ENCODE data around the gene NKAIN1.
"Not testable (repeated sequence)": the region's sequence is repeated elsewhere in the genome, so short reads cannot be mapped to it uniquely, and the experiment has no call there.

Gene NKAIN1

DNA sequence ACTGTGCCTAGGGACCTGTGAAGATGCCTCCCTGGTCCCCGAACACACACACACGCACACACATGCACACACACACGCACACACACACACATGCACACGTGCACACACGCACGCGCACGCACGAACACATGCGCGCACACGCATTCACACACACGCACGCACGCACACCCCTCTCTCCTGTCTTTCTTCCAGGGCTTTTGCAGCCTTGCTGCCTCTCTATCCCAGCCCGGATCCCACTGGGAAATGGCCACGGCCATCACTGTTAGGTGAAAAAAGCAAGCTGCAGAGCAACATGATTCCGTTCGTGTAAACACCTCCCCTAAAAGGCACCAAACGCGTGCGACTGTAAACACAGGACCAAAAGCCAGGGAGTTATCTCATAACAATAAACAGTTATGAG is 39.7 kb downstream of the NKAIN1 start:
- DNase-seq (ENCODE audit: low read depth) = no peak
- no peak overlapping the region for H3K4me3 ChIP-seq (ENCODE audit: low read depth, low read length)

DNA sequence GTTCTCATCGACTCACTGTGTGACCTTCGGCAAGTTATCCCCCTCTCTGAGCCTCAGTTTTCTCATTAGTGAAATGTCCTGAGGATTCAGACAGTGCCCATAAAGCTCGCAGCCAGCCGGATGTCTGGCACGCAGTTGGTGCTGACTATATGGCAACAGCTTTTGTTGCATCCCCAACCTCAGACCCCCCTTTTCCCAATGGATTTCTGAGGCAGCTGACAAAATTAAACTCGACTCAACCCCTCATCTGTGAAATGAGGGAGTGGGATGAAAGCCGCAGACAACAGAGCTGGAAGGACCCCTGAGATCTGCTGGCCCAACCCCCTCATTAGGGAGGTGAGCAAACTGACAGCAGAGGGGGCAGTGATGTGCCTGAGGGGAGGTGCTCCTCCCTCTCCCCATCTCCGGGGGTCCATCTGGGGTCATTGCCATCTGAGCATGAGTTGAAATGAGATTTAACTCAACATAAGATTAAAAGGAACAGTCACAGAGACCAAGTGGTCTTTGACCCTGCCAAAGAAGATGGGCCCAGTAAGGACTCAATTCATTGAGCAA is 40.4 kb downstream of the NKAIN1 start:
- H3K4me3 ChIP-seq (ENCODE audit: low read depth, low read length) = no peak overlapping the region
- no peak for DNase-seq (ENCODE audit: low read depth)

DNA sequence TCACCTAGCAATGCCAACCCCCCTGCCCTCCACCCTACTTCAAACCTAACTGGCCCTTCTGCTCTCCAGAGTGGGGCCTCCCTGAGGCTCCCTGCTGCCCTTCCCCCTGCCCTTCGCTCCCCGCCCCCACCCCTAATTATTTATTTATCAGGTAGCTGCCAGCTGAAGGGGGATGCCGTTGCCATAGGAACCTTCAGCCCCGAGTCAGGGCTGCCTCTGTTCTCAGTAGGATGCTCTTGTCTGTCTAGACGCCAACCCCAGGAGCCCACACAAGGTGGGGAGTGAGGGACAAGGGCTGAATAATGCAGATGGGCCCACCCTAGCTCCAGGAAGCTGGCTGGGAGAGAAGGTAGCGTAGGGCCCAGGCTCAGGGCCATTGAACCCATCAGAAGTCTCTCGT is 41.1 kb downstream of the NKAIN1 start:
- no peak overlapping the region for H3K4me3 ChIP-seq (ENCODE audit: low read depth, low read length)
- no peak for DNase-seq (ENCODE audit: low read depth)

DNA sequence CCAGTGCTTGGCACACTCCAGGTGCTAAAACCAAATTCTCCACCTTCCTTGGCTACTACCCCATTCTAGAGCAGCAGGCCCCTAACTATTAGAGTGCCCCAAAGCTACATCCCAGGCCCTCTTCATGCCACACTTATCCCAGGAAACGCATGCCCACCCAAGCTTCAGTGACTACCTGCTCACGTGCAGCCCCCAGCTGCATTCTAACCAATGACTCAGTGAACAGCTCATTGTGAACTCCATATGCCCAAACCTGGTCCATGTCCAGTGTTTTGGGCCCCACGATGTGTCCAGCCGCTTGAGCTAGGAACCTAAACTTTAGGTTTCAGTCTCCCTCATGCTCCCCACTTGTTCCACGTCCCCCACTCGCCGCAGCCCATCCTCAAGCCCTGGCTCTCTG is 41.5 kb downstream of the NKAIN1 start:
- no peak for DNase-seq (ENCODE audit: low read depth)
- H3K4me3 ChIP-seq (ENCODE audit: low read depth, low read length) = no peak overlapping the region

DNA sequence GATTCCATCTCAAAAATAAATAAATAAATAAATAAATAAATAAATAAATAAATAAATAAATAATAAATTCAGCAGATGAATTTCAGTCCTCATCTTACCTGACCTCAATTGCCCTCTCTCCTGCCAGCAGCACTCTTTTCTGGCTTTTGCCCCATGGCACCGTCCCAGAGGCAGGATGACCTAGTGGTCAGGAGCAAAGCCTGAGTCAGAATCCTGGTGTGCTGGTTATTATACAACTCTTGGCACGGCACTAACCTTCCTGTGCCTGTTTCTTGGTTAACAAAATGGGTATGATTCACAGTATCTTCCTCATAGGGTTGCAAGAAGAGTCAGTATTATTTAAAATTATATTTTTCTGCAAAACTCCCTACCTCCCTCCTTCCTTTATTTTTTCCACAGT is 43.0 kb downstream of the NKAIN1 start:
- H3K4me3 ChIP-seq (ENCODE audit: low read depth, low read length) = no peak overlapping the region
- no peak for DNase-seq (ENCODE audit: low read depth)

GRCh38 chr1:31195267-31195666 is 44.4 kb downstream of the NKAIN1 start:
- not testable (repeated sequence) for DNase-seq (ENCODE audit: low read depth); H3K4me3 ChIP-seq (ENCODE audit: low read depth, low read length)

GRCh38 chr1:31193729-31194128 is 46.0 kb downstream of the NKAIN1 start:
- H3K4me3 ChIP-seq (ENCODE audit: low read depth, low read length) = no peak overlapping the region

GRCh38 chr1:31191281-31191680 is 48.4 kb downstream of the NKAIN1 start:
- no peak overlapping the region for H3K4me3 ChIP-seq (ENCODE audit: low read depth, low read length)
- DNase-seq (ENCODE audit: low read depth) = no peak

More at GRCh38 chr1:31193729-31194128, 46.0 kb downstream of the NKAIN1 start:
- DNase-seq (ENCODE audit: low read depth) = no peak

DNA sequence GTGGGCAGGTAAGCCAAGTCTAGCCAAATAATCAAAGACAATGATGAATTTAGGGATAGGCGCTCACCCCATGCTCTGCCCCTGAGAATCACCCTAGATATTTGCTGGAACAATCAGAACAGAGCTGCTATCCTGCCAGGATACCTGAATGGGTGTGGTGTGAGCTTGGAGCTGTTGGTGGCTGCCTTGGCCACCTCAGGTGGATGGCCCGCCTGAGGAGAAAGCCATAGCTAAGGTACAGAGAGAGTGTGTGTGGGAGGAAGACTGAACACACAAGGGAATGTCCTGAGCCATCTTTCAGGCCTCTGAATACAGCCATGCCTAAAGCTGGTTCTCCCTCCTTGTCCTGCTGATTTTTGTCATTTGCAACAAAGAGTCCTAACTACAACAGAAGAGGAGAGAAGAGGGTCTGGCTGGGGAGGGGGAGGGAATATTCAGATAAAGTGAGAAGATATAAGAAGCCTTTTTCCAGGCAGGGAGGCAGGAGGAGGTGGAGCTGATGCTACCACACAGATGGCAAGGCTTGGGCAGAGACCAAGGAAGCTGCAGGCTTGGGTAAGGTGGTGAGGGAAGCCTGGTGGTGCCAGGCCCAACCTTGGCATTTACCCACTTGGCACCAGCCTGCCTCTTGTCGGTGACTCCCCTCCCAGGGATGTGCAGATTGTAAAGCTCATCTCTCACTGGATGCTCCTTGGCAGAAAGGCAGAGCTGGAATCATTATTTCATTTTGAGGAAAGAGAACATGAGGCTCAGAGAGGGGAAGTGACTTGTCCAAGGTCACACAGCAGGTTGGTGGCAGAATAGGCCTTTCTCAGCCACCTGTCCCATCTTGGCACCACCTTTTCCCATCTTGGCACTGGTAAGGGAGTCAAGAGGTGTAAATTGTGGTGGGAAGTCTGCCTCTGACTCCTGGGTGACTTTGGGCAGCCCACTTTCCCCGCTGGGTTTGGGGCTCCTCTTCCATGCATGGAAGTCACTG is 49.7 kb downstream of the NKAIN1 start:
- no peak for DNase-seq (ENCODE audit: low read depth)
- H3K4me3 ChIP-seq (ENCODE audit: low read depth, low read length) = no peak overlapping the region

- no peak for DNase-seq (ENCODE audit: low read depth)
- no peak overlapping the region for H3K4me3 ChIP-seq (ENCODE audit: low read depth, low read length)
Observed at GRCh38 chr1:31183927-31184554, 55.6 kb downstream of the NKAIN1 start.

- H3K4me3 ChIP-seq (ENCODE audit: low read depth, low read length) = no peak overlapping the region
- DNase-seq (ENCODE audit: low read depth) = no peak
Observed at GRCh38 chr1:31183126-31183525, 56.6 kb downstream of the NKAIN1 start.

- DNase-seq (ENCODE audit: low read depth) = peak; percentile 95
- peak overlapping the region; percentile 32 for H3K4me3 ChIP-seq (ENCODE audit: low read depth, low read length)
Observed at GRCh38 chr1:31182352-31182751, 57.3 kb downstream of the NKAIN1 start.

DNA sequence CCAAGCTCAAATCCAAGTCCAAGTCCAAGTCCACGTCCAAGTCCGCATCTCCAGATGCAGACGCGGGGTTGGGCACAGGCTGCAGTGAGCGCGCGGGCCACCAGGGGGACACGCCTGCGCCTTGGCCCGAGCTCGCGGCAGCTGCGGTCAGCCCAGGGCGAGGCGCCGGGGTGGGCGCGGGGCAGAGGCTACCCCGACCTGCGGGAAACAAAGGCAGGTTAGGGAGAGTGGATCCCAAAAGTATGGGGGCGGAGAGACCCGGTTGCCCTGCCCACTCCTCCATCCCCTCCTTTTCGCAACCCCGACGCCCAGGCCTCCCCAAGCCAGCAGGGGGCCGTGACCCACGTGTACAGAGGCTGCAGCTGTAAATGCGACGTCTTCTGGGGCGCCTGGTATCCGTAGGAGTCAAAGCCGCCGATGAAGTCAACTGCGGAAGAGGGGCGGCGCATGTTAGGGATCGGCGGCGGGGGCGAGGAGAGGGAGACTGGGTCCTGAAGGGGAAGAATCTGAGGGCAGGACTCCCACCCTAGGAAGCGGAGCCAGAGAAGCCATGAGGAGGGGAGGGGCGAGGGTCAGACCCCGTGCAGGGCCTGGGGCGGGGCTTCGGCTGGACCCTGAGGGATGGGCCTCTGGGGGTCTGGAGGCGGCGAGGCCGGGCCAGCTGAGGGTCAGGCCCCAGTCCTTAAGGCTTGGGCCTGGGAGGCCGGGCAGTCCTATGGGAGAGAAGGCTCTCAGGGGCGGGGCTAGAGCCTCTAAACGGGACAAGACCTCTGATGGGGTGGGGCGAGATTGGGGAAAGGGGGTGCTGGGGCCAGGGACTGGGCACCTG is 58.0 kb downstream of the NKAIN1 start:
- DNase-seq (ENCODE audit: low read depth) = no peak

GRCh38 chr1:31180338-31180737 is 59.3 kb downstream of the NKAIN1 start:
- DNase-seq (ENCODE audit: low read depth) = no peak

More for the DNA sequence above, 58.0 kb downstream of the NKAIN1 start:
- H3K4me3 ChIP-seq (ENCODE audit: low read depth, low read length) = peak overlapping the region; percentile 32

GRCh38 chr1:31176291-31176690 is 63.4 kb downstream of the NKAIN1 start:
- DNase-seq (ENCODE audit: low read depth); H3K4me3 ChIP-seq (ENCODE audit: low read depth, low read length): not testable (repeated sequence)

More at GRCh38 chr1:31180338-31180737, 59.3 kb downstream of the NKAIN1 start:
- H3K4me3 ChIP-seq (ENCODE audit: low read depth, low read length) = no peak overlapping the region

- DNase-seq (ENCODE audit: low read depth) = no peak
- no peak overlapping the region for H3K4me3 ChIP-seq (ENCODE audit: low read depth, low read length)
Observed at GRCh38 chr1:31170486-31170735, 69.3 kb downstream of the NKAIN1 start.

DNA sequence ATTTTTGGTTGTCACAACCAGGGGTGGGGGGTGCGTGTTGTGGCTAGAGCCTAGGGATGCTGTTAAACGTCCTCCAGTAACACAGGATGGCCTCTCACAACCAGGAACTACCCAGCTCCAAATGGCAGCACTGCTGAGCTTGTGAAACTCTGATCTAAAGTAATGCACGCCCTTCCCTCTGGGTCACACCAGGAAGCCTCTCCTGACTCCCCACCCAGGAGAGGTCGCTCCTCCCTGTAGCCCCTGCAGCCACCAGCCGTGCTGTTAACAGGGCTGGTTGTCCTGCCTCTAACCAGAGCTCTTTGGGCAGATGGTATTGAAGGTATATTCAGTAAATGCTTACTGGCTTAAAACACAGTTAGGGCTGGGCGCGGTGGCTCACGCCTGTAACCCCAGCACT is 73.2 kb downstream of the NKAIN1 start:
- no peak overlapping the region for H3K4me3 ChIP-seq (ENCODE audit: low read depth, low read length)
- DNase-seq (ENCODE audit: low read depth) = no peak

DNA sequence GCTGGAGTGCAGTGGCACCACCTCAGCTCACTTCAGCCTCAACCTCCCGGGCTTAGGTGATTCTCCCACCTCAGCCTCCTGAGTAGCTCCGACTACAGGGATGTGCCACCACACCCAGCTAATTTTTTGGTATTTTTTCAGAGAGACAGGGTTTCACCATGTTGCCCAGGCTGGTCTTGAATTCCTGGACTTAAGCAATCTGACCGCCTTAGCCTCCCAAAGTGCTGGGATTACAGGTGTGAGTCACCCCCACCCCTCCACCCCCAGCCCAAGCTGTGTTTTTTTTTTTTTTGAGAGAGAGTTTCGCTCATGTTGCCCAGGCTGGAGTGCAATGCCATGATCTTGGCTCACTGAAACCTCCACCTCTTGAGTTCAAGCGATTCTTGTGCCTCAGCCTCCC is 75.4 kb downstream of the NKAIN1 start:
- DNase-seq (ENCODE audit: low read depth) = no peak
- H3K4me3 ChIP-seq (ENCODE audit: low read depth, low read length) = no peak overlapping the region

GRCh38 chr1:31163866-31164265 is 75.8 kb downstream of the NKAIN1 start:
- no peak overlapping the region for H3K4me3 ChIP-seq (ENCODE audit: low read depth, low read length)
- DNase-seq (ENCODE audit: low read depth) = no peak

GRCh38 chr1:31161571-31161970 is 78.1 kb downstream of the NKAIN1 start:
- no peak for DNase-seq (ENCODE audit: low read depth)
- no peak overlapping the region for H3K4me3 ChIP-seq (ENCODE audit: low read depth, low read length)

Measured in skeletal muscle cell (primary cell).